Globus pallidus (tissue), 1 donor: ENCODE measurements around the gene RNF157.
A peak's percentile ranks its signal among the peaks of the same experiment; 100 is the strongest.

Experiments used
- DNase-seq: peaks from one replicate; pipeline ENCODE4 v3.0.0-alpha.2; 2015; ENCODE audit warnings: low spot score

The RNF157 gene

GRCh38 chr17:76123749-76124581 is 116.3 kb downstream of the RNF157 start:
- DNase-seq = no peak

GRCh38 chr17:76123191-76123499 is 117.1 kb downstream of the RNF157 start:
- DNase-seq = no peak

- DNase-seq = no peak
Observed at GRCh38 chr17:76122431-76123190, 117.7 kb downstream of the RNF157 start.

GRCh38 chr17:76121932-76122430 is 118.3 kb downstream of the RNF157 start:
- no peak for DNase-seq

GRCh38 chr17:76120658-76121008 is 119.7 kb downstream of the RNF157 start:
- no peak for DNase-seq

GRCh38 chr17:76119409-76120371 is 120.6 kb downstream of the RNF157 start:
- no peak for DNase-seq

- DNase-seq = no peak
Observed at GRCh38 chr17:76115138-76115754, 125.0 kb downstream of the RNF157 start.

GRCh38 chr17:76111956-76112355 is 128.3 kb downstream of the RNF157 start:
- DNase-seq = no peak

- no peak for DNase-seq
Observed at GRCh38 chr17:76107509-76107908, 132.8 kb downstream of the RNF157 start.

- no peak for DNase-seq
Observed at GRCh38 chr17:76106703-76107102, 133.6 kb downstream of the RNF157 start.

- no peak for DNase-seq
Observed at GRCh38 chr17:76104896-76105231, 135.4 kb downstream of the RNF157 start.

GRCh38 chr17:76104140-76104895 is 136.0 kb downstream of the RNF157 start:
- no peak for DNase-seq

- DNase-seq = peak; percentile 91
Observed at GRCh38 chr17:76103274-76104139, 136.8 kb downstream of the RNF157 start, which contains the start of gene EXOC7. EXOC7 (minus strand) TSS chr17:76103787; CDS start chr17:76103692, 95 bp downstream.

- no peak for DNase-seq
Observed at GRCh38 chr17:76102944-76103273, 137.4 kb downstream of the RNF157 start.

GRCh38 chr17:76097716-76098295 is 142.5 kb downstream of the RNF157 start:
- DNase-seq = no peak

- DNase-seq = no peak
Observed at GRCh38 chr17:76095943-76096342, 144.3 kb downstream of the RNF157 start.

GRCh38 chr17:76094046-76094445 is 146.2 kb downstream of the RNF157 start:
- no peak for DNase-seq

- DNase-seq = no peak
Observed at GRCh38 chr17:76092526-76093413, 147.5 kb downstream of the RNF157 start.
